GM12865 (cell line): ENCODE data around the gene PTPRN2.

Source experiments
- DNase-seq: peaks from one replicate; pipeline ENCODE4 v3.0.0; 2010; ENCODE audit warnings: low read depth
- H3K4me3 ChIP-seq: 2 replicates; pipeline ENCODE4 v1.5.1; 2011; ENCODE audit warnings: mild to moderate bottlenecking, low read depth, low read length, control low read depth
- CTCF ChIP-seq: IDR thresholded peaks from 2 replicates; pipeline ENCODE4 v1.5.1; 2011; ENCODE audit warnings: low read length, control low read depth, low read depth, inconsistent platforms; ENCODE audit not compliant: insufficient read depth; ENCODE audit errors: missing control alignments

Gene PTPRN2

GRCh38 chr7:157524731-157525130 is 1062.9 kb downstream of the PTPRN2 start:
- no peak for DNase-seq
- no peak overlapping the region for H3K4me3 ChIP-seq
- no peak for TF ChIP-seq CTCF

- DNase-seq = no peak
- no peak overlapping the region for H3K4me3 ChIP-seq
- no peak for TF ChIP-seq CTCF
Measured at GRCh38 chr7:157523766-157524421, 1063.7 kb downstream of the PTPRN2 start.

- H3K4me3 ChIP-seq = no peak overlapping the region
- TF ChIP-seq CTCF = no peak
- no peak for DNase-seq
Measured at GRCh38 chr7:157523371-157523765, 1064.3 kb downstream of the PTPRN2 start.

GRCh38 chr7:157522954-157523353 is 1064.7 kb downstream of the PTPRN2 start:
- no peak for TF ChIP-seq CTCF
- H3K4me3 ChIP-seq = no peak overlapping the region
- DNase-seq = no peak

GRCh38 chr7:157522189-157522588 is 1065.4 kb downstream of the PTPRN2 start:
- DNase-seq = no peak
- no peak overlapping the region for H3K4me3 ChIP-seq
- no peak for TF ChIP-seq CTCF

GRCh38 chr7:157521752-157522151 is 1065.9 kb downstream of the PTPRN2 start:
- no peak for TF ChIP-seq CTCF
- no peak for DNase-seq
- no peak overlapping the region for H3K4me3 ChIP-seq

GRCh38 chr7:157521061-157521731 is 1066.4 kb downstream of the PTPRN2 start:
- DNase-seq = no peak
- no peak overlapping the region for H3K4me3 ChIP-seq
- TF ChIP-seq CTCF = no peak
